Mesenchymal stem cell (in vitro differentiated cells and primary cell): ENCODE data around the gene NOC4L.

ENCODE experiments used
- DNase-seq: peaks from one replicate; pipeline ENCODE4 v3.0.0-alpha.2; 2013
- H2AFZ ChIP-seq: one replicate; pipeline ENCODE4 v1.6.1; 2013; ENCODE audit warnings: low read depth, mild to moderate bottlenecking, control low read depth, inconsistent platforms, low read length, moderate library complexity
- H2AK5ac ChIP-seq: 2 replicates; pipeline ENCODE4 v1.6.1; 2013; ENCODE audit warnings: low read length, moderate library complexity, mild to moderate bottlenecking, inconsistent platforms; ENCODE audit not compliant: severe bottlenecking
- H2BK120ac ChIP-seq: one replicate; pipeline ENCODE4 v1.6.1; 2013; ENCODE audit warnings: low read depth, mild to moderate bottlenecking, inconsistent platforms, low read length, moderate library complexity
- H2BK12ac ChIP-seq, 2 experiments: one replicate each; pipeline ENCODE4 v1.6.1; 2013; ENCODE audit warnings: inconsistent platforms in 2 of 2, low read length in 2 of 2, mild to moderate bottlenecking in 2 of 2, moderate library complexity in 2 of 2, control low read depth in 1 of 2
- H2BK15ac ChIP-seq: one replicate; pipeline ENCODE4 v1.6.1; 2013; ENCODE audit warnings: mild to moderate bottlenecking, low read depth, inconsistent platforms; ENCODE audit not compliant: poor library complexity, severe bottlenecking
- H2BK5ac ChIP-seq: 2 replicates; pipeline ENCODE4 v1.6.1; 2013; ENCODE audit warnings: low read depth, mild to moderate bottlenecking, low read length, control low read depth, inconsistent platforms; ENCODE audit not compliant: poor library complexity, severe bottlenecking
- H3K14ac ChIP-seq, 2 experiments: one replicate each; pipeline ENCODE4 v1.6.1; 2013; ENCODE audit warnings: inconsistent platforms in 2 of 2, low read length in 2 of 2, control low read depth in 1 of 2, mild to moderate bottlenecking in 1 of 2, moderate library complexity in 1 of 2
- H3K18ac ChIP-seq, 2 experiments: one replicate each; pipeline ENCODE4 v1.6.1; 2013; ENCODE audit warnings: inconsistent platforms in 2 of 2, low read length in 2 of 2, control low read depth in 1 of 2, low read depth in 1 of 2, mild to moderate bottlenecking in 1 of 2
- H3K23ac ChIP-seq, 2 experiments: one replicate each; pipeline ENCODE4 v1.6.1; 2013; ENCODE audit warnings: inconsistent platforms in 2 of 2, low read length in 2 of 2, mild to moderate bottlenecking in 2 of 2, moderate library complexity in 2 of 2, control low read depth in 1 of 2
- H3K27ac ChIP-seq: 2 replicates; pipeline ENCODE4 v1.5.1; 2013; ENCODE audit warnings: mild to moderate bottlenecking, moderate library complexity, low read length, control low read depth, inconsistent platforms; ENCODE audit not compliant: poor library complexity, severe bottlenecking
- H3K27me3 ChIP-seq, 2 experiments: 2 replicates each; pipeline versions ENCODE4 v1.6.1 to v1.7.0; 2013; ENCODE audit warnings: low read length in 2 of 2, mild to moderate bottlenecking in 2 of 2, moderate library complexity in 2 of 2, control low read depth in 1 of 2, inconsistent platforms in 1 of 2; ENCODE audit not compliant: control insufficient read depth in 1 of 2, insufficient read depth in 1 of 2
- H3K36me3 ChIP-seq, 2 experiments: 2 replicates each; pipeline versions ENCODE4 v1.6.1 to v1.7.0; 2013; ENCODE audit warnings: low read length in 2 of 2, control low read depth in 1 of 2, inconsistent platforms in 1 of 2, low read depth in 1 of 2, mild to moderate bottlenecking in 1 of 2; ENCODE audit not compliant: insufficient read depth in 2 of 2, control insufficient read depth in 1 of 2
- H3K4ac ChIP-seq, 2 experiments: one replicate each; pipeline ENCODE4 v1.6.1; 2013; ENCODE audit warnings: inconsistent platforms in 2 of 2, low read length in 2 of 2, mild to moderate bottlenecking in 2 of 2, moderate library complexity in 2 of 2, control low read depth in 1 of 2, low read depth in 1 of 2
- H3K4me1 ChIP-seq: 2 replicates; pipeline ENCODE4 v1.6.1; 2013; ENCODE audit warnings: low read depth, low read length, control low read depth; ENCODE audit not compliant: control insufficient read depth, insufficient read depth
- H3K4me2 ChIP-seq: 2 replicates; pipeline ENCODE4 v1.6.1; 2013; ENCODE audit warnings: low read length, mild to moderate bottlenecking, inconsistent platforms; ENCODE audit not compliant: poor library complexity, severe bottlenecking
- H3K4me3 ChIP-seq, 2 experiments: 2 replicates each; pipeline versions ENCODE4 v1.5.1 to v1.7.0; 2013; ENCODE audit warnings: low read length in 2 of 2, mild to moderate bottlenecking in 2 of 2, control low read depth in 1 of 2, low read depth in 1 of 2; ENCODE audit not compliant: insufficient read depth in 1 of 2
- H3K79me1 ChIP-seq: replicated peaks from 2 replicates; pipeline ENCODE4 v1.6.1; 2013; ENCODE audit warnings: mild to moderate bottlenecking, control low read depth, low read length, inconsistent platforms; ENCODE audit not compliant: poor library complexity, severe bottlenecking
- H3K9ac ChIP-seq: 2 replicates; pipeline ENCODE4 v1.7.0; 2013; ENCODE audit warnings: mild to moderate bottlenecking, low read length, moderate library complexity
- H3K9me3 ChIP-seq: 2 replicates; pipeline ENCODE4 v1.7.0; 2013; ENCODE audit warnings: mild to moderate bottlenecking, low read length; ENCODE audit not compliant: control insufficient read depth
- H4K8ac ChIP-seq: one replicate; pipeline ENCODE4 v1.6.1; 2013; ENCODE audit warnings: inconsistent platforms, mild to moderate bottlenecking, low read length, moderate library complexity
- H4K91ac ChIP-seq: one replicate; pipeline ENCODE4 v1.6.1; 2013; ENCODE audit warnings: mild to moderate bottlenecking, low read length, inconsistent platforms
- WGBS: methylation state at CpG from one replicate; pipeline ENCODE4 v1.1.7; 2013; ENCODE audit warnings: mixed read lengths; 5-methylcytosine and 5-hydroxymethylcytosine counted together

Gene NOC4L

GRCh38 chr12:132152953-132153352 lies 8.7 kb downstream of the NOC4L start:
- Histone ChIP-seq H3K9me3 (no peaks in the 10 kb centered on the region), H3K23ac (no peak overlapping the region), H2BK12ac (no peak overlapping the region), H3K4me2 (no peak overlapping the region), H3K27ac (no peak overlapping the region), H3K36me3 (peaks cover 26 to 67% of the 10 kb centered on the region in 2 experiments), H3K4me3 (no peak overlapping the region), H3K14ac (no peak overlapping the region), H2BK5ac (no peak overlapping the region), H2BK120ac (no peak overlapping the region), H2AFZ (no peak overlapping the region), H3K9ac (no peak overlapping the region), H2AK5ac (no peak overlapping the region), H3K79me1 (peaks cover 22% of the 10 kb centered on the region), H3K18ac (no peak overlapping the region), H4K91ac (no peak overlapping the region), H3K4me1 (peaks cover 8% of the 10 kb centered on the region), H2BK15ac (no peak overlapping the region), H3K27me3 (peaks cover 0 to 12% of the 10 kb centered on the region in 2 experiments), H3K4ac (no peak overlapping the region), H4K8ac (no peak overlapping the region)
- WGBS = 95% methylated on average over 19 of the region's 20 CpGs
- no peak for DNase-seq

GRCh38 chr12:132153501-132154340 lies 9.5 kb downstream of the NOC4L start:
- H4K8ac ChIP-seq = peak overlapping the region; percentile 76
- no peak overlapping the region for H2BK15ac ChIP-seq
- H3K79me1 ChIP-seq = peaks cover 19% of the 10 kb centered on the region
- no peak overlapping the region for H3K4me2 ChIP-seq
- no peak overlapping the region for H3K18ac ChIP-seq
- H3K4me3 ChIP-seq = peak overlapping the region in 1 of 2 experiments; percentile 71
- no peaks in the 10 kb centered on the region for H3K9me3 ChIP-seq
- peaks cover 8% of the 10 kb centered on the region for H3K4me1 ChIP-seq
- no peak overlapping the region for H4K91ac ChIP-seq
- no peak overlapping the region for H3K23ac ChIP-seq
- peak; percentile 79 for DNase-seq
- 47% methylated on average over 38 of the region's 41 CpGs for WGBS
- no peak overlapping the region for H2BK120ac ChIP-seq
- no peak overlapping the region for H2AFZ ChIP-seq
- H3K4ac ChIP-seq = no peak overlapping the region
- peak overlapping the region in 1 of 2 experiments; percentile 5 for H3K14ac ChIP-seq
- peak overlapping the region; percentile 78 for H3K9ac ChIP-seq
- H2BK5ac ChIP-seq = no peak overlapping the region
- H3K36me3 ChIP-seq = peaks cover 30 to 67% of the 10 kb centered on the region in 2 experiments
- H3K27ac ChIP-seq = no peak overlapping the region
- H2AK5ac ChIP-seq = no peak overlapping the region
- no peak overlapping the region for H2BK12ac ChIP-seq
- H3K27me3 ChIP-seq = peaks cover 0 to 12% of the 10 kb centered on the region in 2 experiments

GRCh38 chr12:132154341-132154761 lies 10.1 kb downstream of the NOC4L start:
- Histone ChIP-seq H2BK12ac (no peak overlapping the region), H4K8ac (no peak overlapping the region), H3K27ac (no peak overlapping the region), H2BK120ac (no peak overlapping the region), H3K27me3 (peaks cover 0 to 12% of the 10 kb centered on the region in 2 experiments), H3K9me3 (no peaks in the 10 kb centered on the region), H3K18ac (no peak overlapping the region), H3K79me1 (peaks cover 19% of the 10 kb centered on the region), H3K9ac (peak overlapping the region; percentile 78), H3K4ac (no peak overlapping the region), H3K23ac (no peak overlapping the region), H2AK5ac (no peak overlapping the region), H2AFZ (no peak overlapping the region), H3K4me3 (peak overlapping the region in 1 of 2 experiments; percentile 71), H3K36me3 (peaks cover 30 to 71% of the 10 kb centered on the region in 2 experiments), H4K91ac (no peak overlapping the region), H2BK5ac (no peak overlapping the region), H3K4me1 (peaks cover 8% of the 10 kb centered on the region), H2BK15ac (no peak overlapping the region), H3K4me2 (no peak overlapping the region), H3K14ac (peak overlapping the region in 1 of 2 experiments; percentile 5)
- DNase-seq = no peak
- 88% methylated on average over 21 of the region's 21 CpGs for whole genome bisulfite sequencing

- no peak overlapping the region for H3K23ac ChIP-seq
- H3K4me2 ChIP-seq = no peak overlapping the region
- no peak overlapping the region for H2BK120ac ChIP-seq
- peaks cover 19% of the 10 kb centered on the region for H3K79me1 ChIP-seq
- DNase-seq = no peak
- H3K18ac ChIP-seq = no peak overlapping the region
- WGBS = 92% methylated on average over 47 of the region's 51 CpGs
- H3K36me3 ChIP-seq = peaks cover 27 to 68% of the 10 kb centered on the region in 2 experiments
- H2BK12ac ChIP-seq = no peak overlapping the region
- H3K4me1 ChIP-seq = peaks cover 8% of the 10 kb centered on the region
- H3K14ac ChIP-seq = no peak overlapping the region
- peaks cover 0 to 19% of the 10 kb centered on the region in 2 experiments for H3K27me3 ChIP-seq
- H3K4me3 ChIP-seq = no peak overlapping the region
- H4K8ac ChIP-seq = no peak overlapping the region
- H3K9me3 ChIP-seq = no peaks in the 10 kb centered on the region
- H3K4ac ChIP-seq = no peak overlapping the region
- H3K27ac ChIP-seq = no peak overlapping the region
- H3K9ac ChIP-seq = no peak overlapping the region
- no peak overlapping the region for H2AFZ ChIP-seq
- H2BK5ac ChIP-seq = no peak overlapping the region
- peak overlapping the region; percentile 44 for H2BK15ac ChIP-seq
- H4K91ac ChIP-seq = no peak overlapping the region
- H2AK5ac ChIP-seq = no peak overlapping the region
Observed at GRCh38 chr12:132154941-132155770, 10.9 kb downstream of the NOC4L start.
